LNCAP (cell line): ENCODE results near the gene CENPE.

Source experiments
- TF ChIP-seq, protein P1 (sequence below): fragments of 450-650 bp; IDR thresholded peaks from 2 replicates; pipeline ENCODE4 v1.5.1; 2017; ENCODE audit warnings: mild to moderate bottlenecking

CENPE gene

DNA sequence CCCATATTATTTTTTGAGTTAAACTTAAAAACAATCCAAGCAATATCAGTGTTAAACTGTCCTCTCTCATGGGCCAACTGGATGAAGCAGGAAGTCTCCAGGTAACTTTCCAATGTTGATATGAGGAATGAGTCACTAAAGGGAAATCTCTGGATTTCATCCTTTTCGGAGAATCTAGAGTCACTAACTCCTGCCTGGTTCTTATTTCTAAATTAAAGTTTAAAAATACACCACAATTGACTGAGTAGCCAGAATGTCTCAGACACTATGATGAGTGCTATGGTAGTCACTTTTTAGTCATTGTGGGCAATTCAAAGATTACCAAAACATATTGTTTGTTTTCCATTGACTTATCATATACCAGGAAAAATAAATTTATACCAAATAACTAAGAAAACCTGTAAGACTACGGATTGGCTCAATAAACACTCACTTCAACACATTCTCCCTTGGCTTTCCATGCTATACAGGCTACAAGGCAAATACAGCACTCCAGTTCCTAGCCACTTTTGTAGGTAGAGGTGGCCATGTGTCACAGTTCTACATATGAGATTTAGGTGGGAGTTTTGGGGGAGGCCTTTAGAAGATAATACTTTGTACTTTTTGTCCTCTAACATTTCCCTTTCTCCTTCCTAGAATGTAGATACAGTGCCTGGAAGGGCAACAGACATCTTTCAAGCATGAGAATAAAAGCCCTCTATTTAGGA, 130.1 kb downstream of the CENPE start:
- TF ChIP-seq, protein P1, sequence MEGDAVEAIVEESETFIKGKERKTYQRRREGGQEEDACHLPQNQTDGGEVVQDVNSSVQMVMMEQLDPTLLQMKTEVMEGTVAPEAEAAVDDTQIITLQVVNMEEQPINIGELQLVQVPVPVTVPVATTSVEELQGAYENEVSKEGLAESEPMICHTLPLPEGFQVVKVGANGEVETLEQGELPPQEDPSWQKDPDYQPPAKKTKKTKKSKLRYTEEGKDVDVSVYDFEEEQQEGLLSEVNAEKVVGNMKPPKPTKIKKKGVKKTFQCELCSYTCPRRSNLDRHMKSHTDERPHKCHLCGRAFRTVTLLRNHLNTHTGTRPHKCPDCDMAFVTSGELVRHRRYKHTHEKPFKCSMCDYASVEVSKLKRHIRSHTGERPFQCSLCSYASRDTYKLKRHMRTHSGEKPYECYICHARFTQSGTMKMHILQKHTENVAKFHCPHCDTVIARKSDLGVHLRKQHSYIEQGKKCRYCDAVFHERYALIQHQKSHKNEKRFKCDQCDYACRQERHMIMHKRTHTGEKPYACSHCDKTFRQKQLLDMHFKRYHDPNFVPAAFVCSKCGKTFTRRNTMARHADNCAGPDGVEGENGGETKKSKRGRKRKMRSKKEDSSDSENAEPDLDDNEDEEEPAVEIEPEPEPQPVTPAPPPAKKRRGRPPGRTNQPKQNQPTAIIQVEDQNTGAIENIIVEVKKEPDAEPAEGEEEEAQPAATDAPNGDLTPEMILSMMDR, result no peak

DNA sequence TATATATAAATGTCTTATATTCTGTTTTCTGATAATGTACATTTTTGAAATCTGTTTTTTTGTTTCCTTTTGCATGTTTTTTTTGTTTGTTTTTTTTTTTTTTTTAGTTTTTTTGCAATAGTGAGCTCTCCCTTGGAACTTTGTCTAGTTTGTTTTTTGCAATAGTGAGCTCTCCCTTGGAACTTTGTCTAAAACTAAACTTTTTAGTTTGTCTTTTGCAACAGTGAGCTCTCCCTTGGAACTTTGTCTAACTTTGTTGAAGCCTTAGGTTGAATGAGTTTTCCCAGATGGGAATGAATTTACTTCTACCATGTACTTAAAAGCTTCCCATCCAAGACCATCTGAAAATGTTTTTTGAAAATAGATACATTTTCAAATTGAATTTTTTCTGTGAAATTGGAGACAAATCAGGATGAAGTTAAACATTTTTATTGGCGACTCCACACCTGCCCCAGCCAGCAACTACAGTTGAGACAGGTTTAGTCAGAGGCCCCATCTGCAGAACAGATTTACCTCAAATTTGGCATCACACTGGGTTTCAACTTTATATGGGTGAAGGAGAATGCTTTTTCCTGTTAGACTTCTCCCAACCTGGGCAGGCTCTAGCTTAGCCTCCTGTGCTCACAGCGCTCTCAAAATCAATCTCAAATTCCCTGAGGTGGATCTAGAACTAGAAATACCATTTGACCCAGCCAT, 137.5 kb downstream of the CENPE start:
- TF ChIP-seq, protein P1, result no peak
